ENCODE data around the gene FAM217B.
A peak's percentile ranks its signal among the peaks of the same experiment; 100 is the strongest.

The FAM217B gene

DNA sequence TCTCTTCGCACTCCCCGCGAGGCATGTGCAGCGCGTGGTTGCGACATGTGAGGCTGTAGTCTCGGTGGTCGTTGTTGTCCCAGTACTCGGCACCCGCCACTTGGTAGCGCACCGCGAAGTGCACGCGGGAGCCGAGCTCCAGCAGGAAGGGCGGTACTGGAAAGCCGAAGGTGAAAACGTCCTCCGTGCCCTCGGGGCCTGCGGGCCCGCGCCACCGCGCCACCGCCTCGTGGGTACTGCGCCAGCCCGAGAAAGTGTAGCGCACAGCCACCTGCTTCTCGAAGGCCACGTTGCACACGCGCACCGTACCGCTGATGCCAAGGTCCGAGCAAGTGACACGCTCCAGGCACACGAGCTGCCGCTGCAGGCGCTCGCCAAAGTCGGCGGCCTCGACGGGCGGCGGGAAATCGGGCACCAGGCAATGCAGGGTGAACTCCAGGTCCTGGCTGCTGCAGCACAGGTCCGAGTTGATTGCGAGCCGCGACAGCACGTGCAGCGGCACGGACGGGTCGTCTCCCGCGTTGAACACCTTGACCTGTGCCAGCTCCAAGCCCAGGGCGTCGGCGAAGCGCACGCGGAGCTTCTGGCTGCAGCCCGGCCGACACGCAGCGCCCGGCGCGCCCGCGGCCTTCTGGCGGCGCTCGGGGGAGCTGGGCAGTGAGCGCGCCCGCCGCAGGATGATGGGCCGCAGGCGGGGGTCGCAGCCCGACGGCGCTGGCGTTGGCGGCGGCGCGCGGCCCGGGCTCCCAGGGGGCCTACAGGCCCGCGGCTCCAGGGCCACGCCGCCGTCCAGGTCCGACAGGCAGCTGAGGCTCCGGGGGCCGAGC lies 924 bp upstream of the FAM217B start:
- Mint-ChIP-seq H3K4me1 (peaks cover 48% of the 10 kb centered on the region), H3K9me3 (no peaks in the 10 kb centered on the region)
- TF ChIP-seq, protein P1, sequence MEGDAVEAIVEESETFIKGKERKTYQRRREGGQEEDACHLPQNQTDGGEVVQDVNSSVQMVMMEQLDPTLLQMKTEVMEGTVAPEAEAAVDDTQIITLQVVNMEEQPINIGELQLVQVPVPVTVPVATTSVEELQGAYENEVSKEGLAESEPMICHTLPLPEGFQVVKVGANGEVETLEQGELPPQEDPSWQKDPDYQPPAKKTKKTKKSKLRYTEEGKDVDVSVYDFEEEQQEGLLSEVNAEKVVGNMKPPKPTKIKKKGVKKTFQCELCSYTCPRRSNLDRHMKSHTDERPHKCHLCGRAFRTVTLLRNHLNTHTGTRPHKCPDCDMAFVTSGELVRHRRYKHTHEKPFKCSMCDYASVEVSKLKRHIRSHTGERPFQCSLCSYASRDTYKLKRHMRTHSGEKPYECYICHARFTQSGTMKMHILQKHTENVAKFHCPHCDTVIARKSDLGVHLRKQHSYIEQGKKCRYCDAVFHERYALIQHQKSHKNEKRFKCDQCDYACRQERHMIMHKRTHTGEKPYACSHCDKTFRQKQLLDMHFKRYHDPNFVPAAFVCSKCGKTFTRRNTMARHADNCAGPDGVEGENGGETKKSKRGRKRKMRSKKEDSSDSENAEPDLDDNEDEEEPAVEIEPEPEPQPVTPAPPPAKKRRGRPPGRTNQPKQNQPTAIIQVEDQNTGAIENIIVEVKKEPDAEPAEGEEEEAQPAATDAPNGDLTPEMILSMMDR (IDR thresholded peaks at IDR 0.05; ENCODE audit: unreplicated experiment in 3 of 3) = no peak

GRCh38 chr20:59939879-59940128 lies 385 bp upstream of the FAM217B start:
- Mint-ChIP-seq H3K36me3 (ENCODE audit: low read depth) (peaks cover 14% of the 10 kb centered on the region), H3K4me1 (peaks cover 53% of the 10 kb centered on the region), H3K4me3 (peak overlapping the region; percentile 94 to 98 (median 97)), H3K27me3 (ENCODE audit: low read depth) (peaks cover 17% of the 10 kb centered on the region), H3K27ac (peak overlapping the region; percentile 97 to 100 (median 100)), H3K9me3 (no peaks in the 10 kb centered on the region)
- TF ChIP-seq, protein P1 (IDR thresholded peaks at IDR 0.05; ENCODE audit: unreplicated experiment in 3 of 3) = no peak

More for the DNA sequence above, 924 bp upstream of the FAM217B start:
- Mint-ChIP-seq H3K27me3 (ENCODE audit: low read depth) (peaks cover 14% of the 10 kb centered on the region), H3K27ac (peak overlapping the region; percentile 92 to 97 (median 94)), H3K36me3 (ENCODE audit: low read depth) (peaks cover 8% of the 10 kb centered on the region), H3K4me3 (peak overlapping the region; percentile 94 to 98 (median 97))

DNA sequence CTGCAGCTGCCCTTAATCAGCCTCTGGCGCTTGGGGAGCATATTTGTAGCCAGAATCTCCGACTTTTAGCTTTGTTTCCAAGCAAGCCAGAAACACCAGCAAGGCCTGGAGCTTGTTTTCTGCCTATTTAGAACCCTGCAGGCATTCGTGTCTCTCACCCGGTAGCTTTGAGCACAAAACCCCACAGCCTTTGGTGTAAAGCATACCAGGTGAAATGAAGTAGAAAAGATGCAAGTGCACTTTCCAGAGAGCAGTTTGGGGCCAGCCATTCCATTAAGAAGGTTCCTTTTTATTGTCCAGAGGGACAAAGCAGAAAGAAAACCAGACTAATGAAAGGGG lies 736 bp downstream of the FAM217B start:
- Mint-ChIP-seq H3K36me3 (ENCODE audit: low read depth) (peaks cover 20% of the 10 kb centered on the region), H3K4me3 (peak overlapping the region; percentile 94 to 98 (median 94)), H3K27ac (peak overlapping the region; percentile 97 to 100 (median 100)), H3K9me3 (no peaks in the 10 kb centered on the region), H3K27me3 (ENCODE audit: low read depth) (peaks cover 9% of the 10 kb centered on the region), H3K4me1 (peaks cover 64% of the 10 kb centered on the region)
- TF ChIP-seq, protein P1 (IDR thresholded peaks at IDR 0.05; ENCODE audit: unreplicated experiment in 3 of 3) = no peak

DNA sequence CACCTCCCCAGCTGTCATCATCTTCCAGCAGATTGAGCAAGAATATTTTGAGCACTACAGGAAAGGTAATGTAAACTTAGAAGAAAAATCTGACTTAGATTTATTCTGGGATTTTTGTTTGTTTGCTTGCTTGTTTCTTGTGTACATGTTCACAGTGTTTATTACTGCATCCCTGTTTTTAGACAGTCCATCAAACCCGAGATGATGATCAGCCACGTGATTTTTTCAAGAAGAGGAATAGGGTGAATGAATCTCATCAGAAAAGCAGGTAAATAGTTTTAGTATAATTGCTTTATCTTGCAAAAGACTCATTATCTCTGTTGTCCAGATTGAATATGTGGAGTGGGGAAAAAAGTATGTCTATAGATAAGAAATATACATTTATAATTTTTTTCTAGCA lies 2.1 kb downstream of the FAM217B start:
- Mint-ChIP-seq H3K36me3 (ENCODE audit: low read depth) (peaks cover 20% of the 10 kb centered on the region), H3K9me3 (no peaks in the 10 kb centered on the region), H3K4me1 (peaks cover 70% of the 10 kb centered on the region)

DNA sequence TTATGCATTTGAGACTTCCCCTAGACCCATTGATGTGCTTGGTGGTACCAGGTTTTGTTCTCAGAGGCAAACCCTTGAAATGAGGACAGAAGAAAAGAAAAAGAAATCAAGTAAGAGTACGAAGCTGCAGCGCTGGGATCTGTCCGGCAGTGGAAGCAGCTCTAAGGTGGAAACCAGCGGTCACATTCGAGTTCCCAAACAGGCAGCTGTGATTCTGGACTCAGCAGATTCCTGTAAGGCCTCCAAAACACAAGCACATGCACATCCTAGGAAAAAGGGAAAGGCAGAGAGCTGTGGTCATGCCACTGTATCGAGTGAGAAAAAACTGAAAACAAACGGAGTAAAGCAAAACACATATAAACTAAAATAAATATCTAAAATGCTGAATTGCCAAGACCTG lies 4.5 kb downstream of the FAM217B start:
- peak overlapping the region in 1 of 3 experiments; percentile 70 for H3K4me3 Mint-ChIP-seq

More for the DNA sequence above, 2.1 kb downstream of the FAM217B start:
- TF ChIP-seq, protein P1 (IDR thresholded peaks at IDR 0.05; ENCODE audit: unreplicated experiment in 3 of 3) = no peak
- peak overlapping the region in 2 of 3 experiments; percentile 11 to 68 for H3K4me3 Mint-ChIP-seq
- H3K27ac Mint-ChIP-seq = peak overlapping the region in 1 of 3 experiments; percentile 100
- H3K27me3 Mint-ChIP-seq (ENCODE audit: low read depth) = peaks cover 9% of the 10 kb centered on the region

More for the DNA sequence above, 4.5 kb downstream of the FAM217B start:
- H3K27me3 Mint-ChIP-seq (ENCODE audit: low read depth) = peaks cover 9% of the 10 kb centered on the region
- peak overlapping the region in 2 of 3 experiments; percentile 41 to 86 for H3K27ac Mint-ChIP-seq
- H3K9me3 Mint-ChIP-seq = no peaks in the 10 kb centered on the region
- peaks cover 62% of the 10 kb centered on the region for H3K4me1 Mint-ChIP-seq
- TF ChIP-seq, protein P1 (IDR thresholded peaks at IDR 0.05; ENCODE audit: unreplicated experiment in 3 of 3) = no peak
- H3K36me3 Mint-ChIP-seq (ENCODE audit: low read depth) = peaks cover 20% of the 10 kb centered on the region

Measured in nephron (organoid).